GM19397 (cell line): ENCODE data around the gene WNT7A.

ENCODE experiments used
- ATAC-seq: cut with Tn5 transposase; IDR thresholded peaks from one replicate; pipeline ENCODE4 v1.9.1; 2021; ENCODE audit warnings: mild to moderate bottlenecking, moderate library complexity; ENCODE audit not compliant: unreplicated experiment

WNT7A gene

DNA sequence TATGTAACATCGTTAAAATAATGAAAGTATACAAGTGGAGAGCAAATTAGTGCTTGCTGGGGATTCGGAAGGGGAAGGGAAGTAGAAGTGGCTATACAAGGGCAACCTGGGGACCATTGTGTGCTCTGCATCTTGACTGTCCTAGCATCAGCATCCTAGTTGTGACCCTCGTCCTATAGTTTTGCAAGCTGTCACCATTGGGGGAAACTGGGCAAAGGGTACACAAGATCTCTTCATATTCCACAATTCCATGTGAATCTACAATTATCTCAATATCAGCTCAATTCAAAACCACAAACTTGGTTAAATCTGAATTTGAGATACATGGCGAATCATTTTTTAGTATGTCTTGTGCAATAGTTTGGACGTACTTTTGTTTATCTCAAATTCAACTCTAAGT is 30.9 kb downstream of the WNT7A start:
- no peak for ATAC-seq

DNA sequence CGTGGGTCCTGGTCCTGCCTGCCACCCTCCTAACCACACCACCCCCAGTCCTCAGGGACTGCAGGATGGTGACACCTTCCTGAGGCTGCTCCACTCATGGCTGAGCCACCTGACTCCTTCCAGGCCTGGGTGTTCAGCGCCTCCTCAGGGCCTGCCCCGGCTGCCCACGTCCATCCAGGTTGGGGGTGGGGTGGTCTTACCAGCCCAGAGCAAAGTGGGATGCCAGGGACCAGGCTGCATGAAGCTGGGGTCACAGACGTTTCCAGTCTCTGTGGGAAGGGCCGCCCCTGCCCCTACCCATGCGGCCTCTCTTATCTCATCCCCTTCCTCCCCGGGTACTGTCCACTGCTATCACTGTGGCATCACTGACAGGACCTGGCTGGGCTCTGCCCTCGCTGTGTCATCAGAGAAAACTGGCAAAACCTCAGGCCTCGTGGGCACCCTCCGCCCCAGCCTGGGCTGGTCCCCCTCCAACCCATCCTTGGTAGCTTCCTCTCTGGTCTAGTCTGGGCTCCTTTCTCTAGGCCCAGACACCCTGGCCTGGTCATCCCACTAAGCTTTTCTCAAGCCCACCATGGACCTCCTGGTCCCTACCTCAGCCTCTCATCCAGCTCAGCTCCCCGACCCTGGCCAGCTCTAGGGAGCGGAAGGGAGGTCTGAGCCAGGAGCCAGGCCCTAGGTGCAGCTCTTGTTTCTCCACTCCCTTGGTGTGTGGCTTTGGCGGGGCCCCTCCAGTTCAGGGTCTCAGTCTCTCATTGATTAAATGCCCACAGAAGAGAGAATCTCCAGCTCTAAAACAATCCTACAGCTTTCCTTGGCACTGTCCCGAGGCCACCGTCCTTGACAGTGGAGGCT is 32.9 kb downstream of the WNT7A start:
- ATAC-seq, result no peak

DNA sequence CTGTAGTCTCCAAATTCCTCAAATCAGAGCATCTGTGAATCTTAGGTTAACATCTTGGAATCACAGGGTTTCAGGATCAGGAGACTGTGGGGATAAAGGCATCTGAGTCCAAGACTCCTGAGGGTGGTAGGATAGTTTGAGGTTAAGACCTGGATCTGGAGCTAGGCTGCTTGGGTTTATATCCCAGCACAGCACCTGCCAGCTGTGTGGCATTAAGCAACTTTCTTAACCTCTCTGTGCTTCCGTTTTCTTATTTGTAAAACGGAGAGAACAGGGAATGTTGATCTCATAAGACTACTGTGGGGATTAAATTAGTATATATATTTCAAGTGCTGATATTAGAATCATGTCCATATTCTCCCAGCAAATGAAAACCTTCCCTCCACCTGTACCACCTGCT is 33.6 kb downstream of the WNT7A start:
- ATAC-seq, result no peak

DNA sequence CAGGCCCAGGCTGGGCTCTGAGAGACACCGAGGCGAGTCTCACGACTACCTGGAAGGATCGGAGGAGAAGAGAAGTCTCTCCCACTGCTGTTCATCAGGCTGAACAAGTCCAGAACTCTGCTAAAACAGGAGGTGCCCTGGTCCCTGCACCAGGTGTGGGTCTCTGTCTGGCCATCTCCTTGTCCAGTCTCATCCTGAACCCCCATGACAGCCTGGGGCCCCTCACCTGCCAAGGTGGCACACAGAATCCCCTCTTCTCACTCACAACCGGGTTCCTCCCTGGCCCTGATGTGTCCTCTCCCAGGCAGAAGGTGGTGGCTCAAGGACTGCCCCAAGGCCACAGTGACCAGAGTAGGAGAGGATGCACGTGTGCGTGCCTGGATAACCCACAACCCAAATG is 34.1 kb downstream of the WNT7A start:
- no peak for ATAC-seq

DNA sequence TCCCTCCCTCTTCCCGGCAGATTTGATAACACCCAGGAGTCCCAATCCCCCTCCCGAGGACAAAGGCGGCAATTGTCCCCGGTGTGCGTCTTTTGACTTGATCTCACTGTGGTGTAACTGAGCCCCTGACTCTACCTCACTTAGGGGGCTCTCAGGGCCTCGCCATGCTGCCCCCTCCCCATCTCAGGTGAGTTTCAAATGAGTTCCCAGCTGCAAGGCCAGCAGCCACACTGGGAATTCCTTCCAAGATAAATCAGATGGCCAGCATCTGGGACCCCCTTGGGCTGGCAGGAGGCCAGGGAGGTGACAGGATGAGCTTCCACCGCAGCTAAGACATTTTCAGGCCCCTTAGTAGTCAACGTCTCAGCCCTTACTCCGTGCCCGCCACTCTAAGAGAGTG is 35.0 kb downstream of the WNT7A start:
- no peak for ATAC-seq

DNA sequence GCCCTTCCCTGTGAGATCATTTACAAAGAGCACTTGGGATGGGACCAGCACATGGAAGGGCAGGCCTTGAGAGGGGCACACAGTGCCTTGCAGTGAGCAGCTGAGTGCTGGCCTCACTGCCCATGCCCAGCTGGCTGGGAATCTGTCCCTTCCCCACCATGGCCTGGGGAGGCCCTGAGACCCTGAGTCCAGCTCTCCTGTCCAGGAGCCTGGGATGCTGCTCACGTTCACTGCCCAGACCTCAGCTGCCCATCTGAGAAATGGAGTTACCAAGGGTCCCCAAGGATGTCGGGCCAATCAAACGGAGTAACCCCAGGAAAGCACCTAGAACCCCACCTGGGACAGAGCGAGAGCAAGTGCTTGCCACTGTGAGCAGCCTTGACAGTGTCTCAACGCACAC is 35.6 kb downstream of the WNT7A start:
- ATAC-seq, result no peak

DNA sequence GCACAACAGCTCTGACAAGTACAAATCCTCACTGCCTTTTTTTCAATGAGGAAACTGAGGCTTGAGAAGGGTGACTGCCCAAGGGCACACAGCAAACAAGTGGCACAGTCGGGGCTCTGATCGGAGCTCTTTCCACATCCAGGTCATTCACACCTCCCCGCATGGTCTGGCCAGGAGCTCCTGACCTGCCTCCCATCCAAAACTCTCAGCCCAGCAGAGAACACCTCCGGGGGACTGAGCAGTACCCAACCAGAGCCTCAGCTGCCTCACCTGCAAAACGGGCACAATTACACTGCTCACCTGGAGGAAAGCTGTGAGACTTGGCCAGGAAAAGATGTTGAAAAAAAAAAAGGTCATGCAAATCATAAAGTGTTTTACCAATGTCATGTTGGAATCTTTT is 36.5 kb downstream of the WNT7A start:
- ATAC-seq, result no peak

DNA sequence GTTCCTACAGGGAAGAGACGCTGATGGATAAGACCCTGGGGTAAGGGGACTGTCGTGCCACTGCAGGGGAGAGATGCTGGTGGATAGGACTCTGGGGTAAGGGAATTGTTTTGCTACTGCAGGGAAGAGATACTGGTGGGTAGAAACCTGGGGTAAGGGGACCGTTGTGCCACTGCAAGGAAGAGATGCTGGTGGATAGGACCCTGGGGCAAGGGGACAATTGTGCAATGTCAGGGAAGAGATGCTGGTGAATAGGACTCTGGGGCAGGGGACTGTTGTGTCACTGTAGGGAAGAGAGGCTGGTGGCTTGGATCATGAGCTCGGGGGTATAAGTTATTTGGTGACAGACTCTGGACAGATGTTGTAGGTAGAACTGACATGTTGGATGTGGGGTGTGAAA is 37.6 kb downstream of the WNT7A start:
- no peak for ATAC-seq

DNA sequence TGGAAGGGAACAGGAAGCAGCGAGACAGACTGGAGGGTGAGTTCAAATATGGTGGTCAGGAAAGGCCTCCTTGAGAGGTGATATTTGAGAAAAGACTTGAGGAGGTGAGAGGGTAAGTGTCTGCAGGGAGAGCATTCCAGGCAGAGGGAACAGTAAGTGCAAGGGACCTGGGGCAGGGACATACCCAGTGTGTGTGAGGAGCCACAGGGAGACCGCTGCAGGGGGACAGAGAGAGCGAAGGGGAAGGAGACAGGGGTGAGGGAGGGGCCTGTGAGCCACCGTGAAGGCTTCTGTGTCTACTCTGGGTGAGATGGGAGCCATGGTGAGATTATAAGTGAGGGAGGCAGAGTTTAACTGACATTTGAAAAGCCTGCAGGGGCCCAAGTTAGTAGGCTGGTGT is 38.0 kb downstream of the WNT7A start:
- ATAC-seq, result no peak

DNA sequence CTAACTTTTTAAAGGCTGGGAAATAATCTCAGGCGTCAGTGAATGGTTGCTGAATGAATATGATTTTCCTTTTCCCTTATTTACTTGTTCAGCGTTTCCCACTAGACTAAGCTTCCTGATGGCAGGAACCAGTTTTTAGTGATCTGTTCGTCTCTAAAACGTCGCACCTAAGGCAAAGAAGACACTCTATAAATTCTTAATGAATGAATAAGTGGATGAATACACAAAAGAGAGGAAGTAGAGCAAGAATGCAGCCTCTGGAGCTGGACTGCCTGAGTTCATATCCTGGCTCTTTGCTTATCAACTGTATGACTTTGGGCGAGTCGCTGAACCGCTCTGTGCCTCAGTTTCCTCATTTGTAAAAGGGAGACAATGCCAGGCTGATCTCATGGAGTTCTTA is 38.7 kb downstream of the WNT7A start:
- no peak for ATAC-seq

DNA sequence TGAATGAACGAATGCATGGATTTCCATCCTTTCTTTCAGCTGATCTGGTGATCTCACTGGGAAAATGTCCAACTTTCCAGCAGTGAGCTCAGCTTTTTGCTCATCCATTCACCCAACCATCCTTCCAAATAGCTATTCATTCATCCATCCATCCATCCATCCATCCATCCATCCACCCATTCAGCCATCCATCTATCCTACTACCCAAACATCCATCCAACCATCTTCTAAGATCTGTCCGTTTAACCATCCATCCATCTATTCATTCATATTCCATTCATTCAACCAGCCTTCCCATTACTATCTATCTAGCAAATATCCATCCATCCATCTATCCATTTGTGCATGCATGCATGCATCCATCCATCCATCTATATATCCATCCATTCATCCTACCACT is 39.4 kb downstream of the WNT7A start:
- no peak for ATAC-seq

DNA sequence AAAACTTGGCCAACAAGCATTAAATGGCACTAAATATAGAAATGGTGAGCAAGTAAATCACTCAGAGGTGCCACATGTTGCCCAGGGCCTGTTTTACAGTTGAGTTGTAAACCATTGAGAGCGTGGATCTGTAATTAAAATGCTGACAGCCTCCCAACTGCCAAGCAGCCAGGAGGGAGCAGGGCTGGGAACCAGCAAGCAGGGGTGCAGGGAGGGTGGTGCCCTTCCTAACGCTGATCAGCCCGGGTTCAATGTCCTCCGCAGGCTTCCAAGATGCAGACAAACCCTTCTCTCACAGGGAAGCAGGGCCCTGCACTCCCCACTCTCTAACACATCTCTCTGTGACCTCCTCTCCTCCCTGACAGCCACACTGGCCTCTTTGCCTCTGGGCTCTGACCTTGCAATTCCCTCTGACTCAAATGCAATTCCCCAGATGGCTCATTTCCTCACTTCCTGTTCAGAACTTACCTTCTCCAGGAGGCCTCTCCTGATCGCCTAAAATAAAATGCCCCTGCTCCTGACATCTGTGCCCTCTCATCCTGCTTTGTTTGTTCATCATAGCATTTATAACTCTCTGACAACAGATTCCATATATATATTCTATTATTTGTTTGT is 40.0 kb downstream of the WNT7A start:
- ATAC-seq, result no peak

DNA sequence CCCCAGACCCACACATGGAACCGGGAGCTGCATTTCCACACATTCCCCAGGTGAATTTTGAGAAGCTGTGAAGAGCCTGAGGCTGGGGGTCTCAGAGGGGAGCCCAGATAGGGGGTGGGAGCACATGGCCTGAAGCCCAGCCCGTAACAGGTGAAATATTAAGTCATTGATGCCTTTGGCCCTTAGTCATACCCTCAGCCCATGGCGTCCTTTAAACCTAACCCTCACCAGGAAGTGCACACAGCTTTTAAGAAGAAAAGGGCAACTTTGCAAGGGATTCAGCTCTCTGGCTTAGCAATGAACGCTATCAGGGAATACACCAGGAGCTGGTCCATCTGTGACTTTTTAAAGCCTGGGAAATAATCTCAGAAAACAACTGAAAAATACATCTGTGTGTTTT is 40.6 kb downstream of the WNT7A start:
- no peak for ATAC-seq

DNA sequence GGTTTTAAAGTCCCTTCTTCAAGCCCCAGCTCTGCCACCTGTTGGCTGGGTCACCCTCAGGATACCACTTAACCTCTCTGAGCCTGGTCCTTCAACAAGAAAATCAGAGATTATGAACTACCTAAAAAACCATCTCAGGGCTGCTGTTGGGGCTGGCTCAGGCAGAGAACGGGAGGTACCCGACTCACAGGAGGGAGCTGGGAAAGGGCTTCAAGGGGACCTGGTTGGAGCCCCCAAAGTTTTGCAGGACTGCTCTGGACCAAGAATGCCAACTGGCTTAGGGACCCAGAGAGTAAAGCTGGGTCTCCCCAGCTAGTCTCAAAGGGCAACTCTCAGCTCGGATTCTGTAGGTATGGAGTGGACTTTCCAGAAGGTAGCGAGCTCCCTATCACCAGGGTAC is 41.5 kb downstream of the WNT7A start:
- no peak for ATAC-seq

DNA sequence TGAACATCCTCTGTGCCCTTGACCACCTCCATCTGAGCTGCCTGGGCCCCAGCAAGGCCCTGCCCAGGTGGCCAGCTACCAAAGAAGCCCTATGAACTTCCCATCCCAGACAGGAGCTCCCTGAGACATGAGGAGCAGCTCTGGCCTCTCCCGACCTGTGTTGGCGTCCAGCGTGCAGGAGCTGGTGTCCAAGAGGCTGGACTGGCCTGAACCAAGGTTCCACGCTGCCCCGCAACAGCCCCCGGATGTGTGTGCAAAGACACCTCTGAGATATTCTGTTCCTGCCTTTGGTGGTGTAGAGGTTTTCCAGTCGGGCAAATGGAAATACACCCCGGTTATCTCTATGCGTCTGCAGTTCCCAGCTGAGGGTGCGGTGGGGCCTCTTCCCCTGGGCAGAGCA is 42.1 kb downstream of the WNT7A start:
- no peak for ATAC-seq

DNA sequence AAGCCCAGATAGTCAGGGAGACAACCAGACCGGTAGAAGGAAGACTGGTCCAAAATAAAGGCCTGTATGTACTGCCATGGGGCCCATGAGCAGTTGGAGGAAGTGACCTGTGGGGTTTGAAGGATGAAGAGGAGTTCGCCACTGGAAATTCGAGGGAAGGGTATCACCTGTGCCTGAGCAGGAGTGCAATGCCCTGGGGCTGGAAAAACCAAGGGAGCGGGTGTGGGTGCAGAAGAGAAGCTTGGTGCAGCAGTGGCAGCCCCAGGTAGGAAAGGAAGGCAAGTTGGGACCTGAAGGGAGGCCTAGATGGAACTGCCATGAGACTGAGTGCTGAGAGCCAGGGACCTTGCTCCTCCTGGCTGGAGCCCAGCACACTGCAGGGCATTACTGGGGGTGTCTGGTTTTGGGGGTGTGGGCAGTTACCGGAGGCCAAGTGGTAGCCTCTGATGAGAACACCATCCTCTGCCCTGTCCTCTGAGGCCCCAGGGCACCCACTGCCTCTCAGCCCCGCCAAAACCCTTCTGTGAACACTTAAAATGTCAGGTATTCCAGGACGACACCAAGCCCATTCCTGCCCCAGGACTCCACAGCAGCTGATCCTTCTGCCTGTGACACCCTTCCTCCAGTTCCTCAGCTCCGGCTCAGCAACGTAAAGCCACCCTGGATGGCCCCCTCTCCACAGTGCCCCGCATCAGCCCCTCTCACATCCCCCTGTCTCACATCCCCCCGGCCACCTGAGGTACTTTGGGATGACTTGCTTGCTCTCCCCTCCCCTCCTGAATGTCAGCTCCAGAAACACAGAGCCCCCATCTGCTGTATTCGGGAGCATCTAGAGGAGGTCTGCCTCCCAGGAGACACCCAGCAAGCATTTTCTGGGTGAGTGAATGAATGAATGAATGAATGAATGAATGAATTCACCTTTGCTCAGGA is 42.9 kb downstream of the WNT7A start:
- ATAC-seq, result no peak

DNA sequence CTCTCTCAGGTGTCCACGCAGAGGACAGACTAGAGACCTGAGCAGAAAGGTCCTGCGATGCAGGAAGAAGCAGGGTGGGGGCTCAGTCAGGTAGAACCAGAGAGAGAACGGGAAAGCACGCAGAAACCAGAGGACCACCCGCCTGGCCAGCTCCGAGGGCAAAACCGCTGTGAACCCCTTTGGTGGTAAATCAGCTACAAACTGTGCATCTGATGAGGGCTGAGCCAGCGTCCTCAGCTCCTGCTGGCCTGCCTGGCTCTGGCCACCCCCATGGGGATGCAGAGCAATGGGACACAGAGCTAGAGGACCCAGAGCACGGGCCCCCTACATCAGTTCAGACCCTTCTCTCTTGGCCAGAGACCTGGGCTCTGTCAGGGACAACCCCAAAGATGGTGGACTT is 44.6 kb downstream of the WNT7A start:
- ATAC-seq, result no peak

DNA sequence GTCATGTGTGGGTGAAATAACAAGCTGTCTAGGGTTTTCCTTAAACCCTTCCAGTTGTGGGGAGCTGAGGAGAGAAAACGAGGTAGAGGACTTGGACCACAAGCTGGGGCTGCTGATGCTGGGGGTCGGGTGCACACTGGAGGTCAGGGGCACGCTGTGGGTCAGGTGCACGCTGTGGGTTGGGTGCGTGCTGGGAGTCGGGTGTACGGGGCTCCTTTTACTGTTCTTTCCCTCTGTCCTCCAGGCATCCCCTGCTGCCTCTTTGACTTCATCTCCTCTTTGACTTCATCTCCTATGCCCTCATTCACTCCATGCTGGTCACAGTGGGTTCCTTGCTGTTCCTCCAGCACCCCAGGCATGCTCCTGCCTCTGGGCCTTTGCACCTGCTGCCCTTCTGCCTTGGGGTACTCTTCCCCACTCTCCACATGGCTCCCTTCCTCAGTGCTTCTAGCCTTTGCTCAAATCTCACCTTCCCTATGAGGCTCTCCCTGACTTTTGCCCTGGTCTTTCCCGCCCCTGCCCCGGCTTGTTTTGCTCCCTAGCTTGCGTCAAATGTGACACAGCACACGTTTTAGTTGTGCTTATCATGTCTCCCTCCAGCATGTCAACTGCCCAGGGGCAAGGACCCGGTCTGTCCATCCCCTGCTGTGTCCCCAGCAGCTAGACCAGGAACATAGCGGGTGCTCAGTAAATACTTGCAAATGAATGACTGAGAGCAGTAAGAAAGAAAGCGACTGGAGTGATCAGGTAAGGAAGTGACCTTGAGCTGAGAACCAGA is 45.4 kb downstream of the WNT7A start:
- no peak for ATAC-seq

DNA sequence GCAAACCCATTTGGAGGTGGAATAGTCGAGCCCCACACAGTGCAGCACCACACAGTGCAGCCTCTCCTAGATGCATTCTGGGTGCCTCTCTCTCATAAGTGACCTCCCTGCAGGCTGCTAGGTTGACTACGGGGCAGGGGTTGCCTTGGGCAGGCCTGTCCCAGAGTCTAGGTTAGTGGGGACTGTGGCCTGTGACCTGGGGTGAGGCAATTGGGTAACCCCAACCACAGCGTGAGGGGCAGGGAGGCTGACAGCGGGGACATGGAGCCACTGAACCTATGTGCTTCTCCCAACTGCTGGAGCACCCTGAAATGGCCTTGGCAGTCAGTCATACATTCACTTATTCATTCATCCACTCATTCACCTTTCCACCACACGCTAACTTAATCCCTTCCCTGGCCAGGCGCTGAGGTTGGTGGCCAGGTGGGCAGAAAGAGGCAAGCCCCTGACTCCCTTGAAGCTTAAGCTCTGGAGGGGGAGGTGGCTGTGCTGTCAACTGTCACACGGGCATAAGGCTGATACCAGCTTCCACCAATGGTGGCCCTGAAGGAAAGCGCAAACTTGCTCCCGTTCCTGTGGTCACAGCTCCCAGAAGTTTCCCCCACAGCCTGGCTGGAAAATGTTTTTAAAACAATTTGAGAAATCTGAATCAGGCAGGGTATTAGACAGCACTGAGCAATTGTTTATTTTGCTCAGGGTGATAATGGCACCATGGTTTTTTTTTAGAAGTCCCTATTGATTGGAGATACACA is 46.2 kb downstream of the WNT7A start:
- ATAC-seq, result no peak

DNA sequence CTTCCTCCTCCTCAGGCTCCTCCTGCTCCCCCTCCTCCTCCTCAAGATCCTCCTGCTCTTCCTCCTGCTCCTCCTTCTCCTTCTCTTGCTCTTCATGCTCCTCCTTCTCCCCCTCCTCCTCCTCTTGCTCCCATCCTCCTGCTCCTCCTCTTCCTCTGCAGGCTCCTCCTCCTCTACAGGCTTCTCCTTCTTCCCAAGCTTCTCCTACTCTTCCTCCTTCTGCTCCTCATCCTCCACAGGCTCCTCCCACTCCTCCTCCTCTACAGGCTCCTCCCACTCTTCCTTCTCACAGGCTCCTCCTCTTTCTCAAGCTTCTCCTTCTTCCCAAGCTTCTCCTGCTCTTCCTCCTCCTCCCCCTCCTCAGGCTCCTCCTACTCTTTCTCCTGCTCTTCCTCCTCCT is 47.7 kb downstream of the WNT7A start:
- no peak for ATAC-seq
